K562 (cell line): Measurements from ENCODE around the gene RARRES2. TPM values are rescaled to one million over a fixed set of nuclear protein-coding genes. Genes with fewer than 3 reads are reported as not detected.

Experiments
- CBFB ChIP-seq: sonication (generic); formaldehyde crosslinking; IDR thresholded peaks from 2 replicates; pipeline ENCODE4 v1.4.0; 2020; ENCODE audit warnings: mild to moderate bottlenecking, missing genetic modification reagents
- CBX2 ChIP-seq: fragments of 200-600 bp; sonication (generic); IDR thresholded peaks from one replicate; pipeline ENCODE4 v1.6.1; 2012; ENCODE audit warnings: mild to moderate bottlenecking, low read length, inconsistent platforms; ENCODE audit not compliant: insufficient read depth, poor library complexity, severe bottlenecking
- CXXC5 ChIP-seq: fragments of 250-450 bp; sonication (Bioruptor Pico); IDR thresholded peaks from 2 replicates; pipeline ENCODE4 v1.8.0; 2022; ENCODE audit warnings: inconsistent platforms, mild to moderate bottlenecking, moderate library complexity
- DNMT1 ChIP-seq: fragments of 450-650 bp; IDR thresholded peaks from 2 replicates; pipeline ENCODE4 v1.6.1; 2016; ENCODE audit warnings: antibody characterized with exemption, mild to moderate bottlenecking
- ELF1 ChIP-seq: fragments of 200-800 bp; sonication (Bioruptor generic); IDR thresholded peaks from 2 replicates; pipeline ENCODE4 v1.6.1; 2016; ENCODE audit warnings: missing genetic modification characterization, missing compliant biosample characterization
- ELF4 ChIP-seq: fragments of 450-650 bp; formaldehyde crosslinking; IDR thresholded peaks from 2 replicates; pipeline ENCODE4 v1.4.0; 2022; ENCODE audit warnings: missing genetic modification characterization
- EP400 ChIP-seq: fragments of 450-650 bp; IDR thresholded peaks from 2 replicates; pipeline ENCODE4 v1.6.1; 2017; ENCODE audit warnings: antibody characterized with exemption, mild to moderate bottlenecking, moderate library complexity
- ERF ChIP-seq: fragments of 450-650 bp; formaldehyde crosslinking; IDR thresholded peaks from 2 replicates; pipeline ENCODE4 v1.4.0; 2020; ENCODE audit warnings: mild to moderate bottlenecking, mixed read lengths
- HDAC1 ChIP-seq, 2 experiments: fragments of 450-650 bp; IDR thresholded peaks; 2 replicates each; pipeline ENCODE4 v1.6.1; 2016 to 2017; ENCODE audit warnings: inconsistent platforms in 1 of 2, mild to moderate bottlenecking in 1 of 2, moderate library complexity in 1 of 2
- ILF3 ChIP-seq: fragments of 450-650 bp; IDR thresholded peaks from 2 replicates; pipeline ENCODE4 v1.6.1; 2018; ENCODE audit warnings: antibody characterized with exemption, mild to moderate bottlenecking, moderate library complexity, borderline replicate concordance
- MTA3 ChIP-seq: fragments of 450-650 bp; formaldehyde crosslinking; IDR thresholded peaks from 2 replicates; pipeline ENCODE4 v1.6.1; 2017; ENCODE audit warnings: mild to moderate bottlenecking, borderline replicate concordance
- MYNN ChIP-seq, 2 experiments: sonication (generic); formaldehyde crosslinking in 1 of 2; IDR thresholded peaks; 2 replicates each; pipeline versions ENCODE4 v1.5.0 to v1.6.1; 2016 to 2020; ENCODE audit warnings: antibody characterized with exemption in 1 of 2, missing genetic modification reagents in 1 of 2
- NCOA4 ChIP-seq: fragments of 450-650 bp; IDR thresholded peaks from 2 replicates; pipeline ENCODE4 v1.6.1; 2018; ENCODE audit warnings: mild to moderate bottlenecking; ENCODE audit not compliant: partially characterized antibody
- NELFE ChIP-seq: IDR thresholded peaks from 2 replicates; pipeline ENCODE4 v1.6.1; 2011; ENCODE audit warnings: mild to moderate bottlenecking; ENCODE audit not compliant: insufficient read depth, insufficient read length
- PPARD ChIP-seq: fragments of 250-450 bp; sonication (Bioruptor Pico); IDR thresholded peaks from 2 replicates; pipeline ENCODE4 v1.8.0; 2022; ENCODE audit warnings: inconsistent platforms, mild to moderate bottlenecking, moderate library complexity
- RBM14 ChIP-seq: fragments of 200-400 bp; formaldehyde crosslinking; IDR thresholded peaks from 2 replicates; pipeline ENCODE4 v1.6.1; 2018; ENCODE audit warnings: low read depth, mild to moderate bottlenecking, low read length, moderate library complexity, borderline replicate concordance; ENCODE audit not compliant: insufficient read depth
- ZFP1 ChIP-seq: fragments of 450-650 bp; formaldehyde crosslinking; IDR thresholded peaks from 2 replicates; pipeline ENCODE4 v1.4.0; 2020; ENCODE audit warnings: mild to moderate bottlenecking, mixed read lengths
- ZKSCAN1 ChIP-seq: fragments of 150-350 bp; IDR thresholded peaks from 2 replicates; pipeline ENCODE4 v1.6.1; 2016; ENCODE audit warnings: low read depth, low read length
- ZNF124 ChIP-seq: sonication (generic); formaldehyde crosslinking; IDR thresholded peaks from 2 replicates; pipeline ENCODE4 v1.8.1; 2022; ENCODE audit warnings: missing genetic modification reagents
- ZNF41 ChIP-seq: fragments of 250-450 bp; sonication (Bioruptor Pico); conservative IDR thresholded peaks from 2 replicates; pipeline ENCODE4 v1.4.0; 2020; ENCODE audit warnings: mild to moderate bottlenecking
- ZNF583 ChIP-seq: fragments of 250-450 bp; sonication (Bioruptor Pico); IDR thresholded peaks from 2 replicates; pipeline ENCODE4 v1.4.0; 2020
- ZNF586 ChIP-seq: fragments of 450-650 bp; formaldehyde crosslinking; conservative IDR thresholded peaks from 2 replicates; pipeline ENCODE4 v1.4.0; 2020; ENCODE audit warnings: mild to moderate bottlenecking, moderate library complexity
- ZNF668 ChIP-seq: fragments of 250-450 bp; sonication (Bioruptor Pico); IDR thresholded peaks from 2 replicates; pipeline ENCODE4 v1.8.0; 2022; ENCODE audit warnings: mild to moderate bottlenecking, inconsistent platforms
- polyA plus RNA-seq, 8 experiments: library from polyadenylated mRNA; depleted of rRNA in 4 of 8; stranded (reverse) in 5 of 8; unstranded in 3 of 8; fragments of >200 nt; fragmentation: Nextera tagmentation in 2 of 8; fragmentation: Illumina TruSeq in 1 of 8; extraction: Ambion mirVana in 2 of 8; extraction: Trizol in 1 of 8; gene quantifications; 2 replicates each; pipeline versions ENCODE4 v1.2.1 to v1.2.3, GENCODE V29; 2011 to 2014; ENCODE audit warnings: inconsistent platforms in 1 of 8, missing spikeins in 1 of 8
- total RNA-seq, 7 experiments: library from RNA; depleted of rRNA in 6 of 7; stranded (reverse); fragments of >200 nt in 6 of 7; fragmentation: Illumina TruSeq in 2 of 7; extraction: Trizol in 2 of 7; gene quantifications; 2 replicates each; pipeline versions ENCODE4 v1.2.1 to v1.2.3, GENCODE V29; 2011 to 2021; ENCODE audit warnings: low replicate concordance in 1 of 7
- TF ChIP-seq, protein P1 (sequence below): sonication (generic); formaldehyde crosslinking; IDR thresholded peaks from 2 replicates; pipeline ENCODE4 v1.8.0; 2022; ENCODE audit warnings: mild to moderate bottlenecking, missing genetic modification reagents
- TF ChIP-seq, protein P2 (sequence below): IDR thresholded peaks from 2 replicates; pipeline ENCODE4 v1.6.1; 2011; ENCODE audit not compliant: insufficient read length; ENCODE audit errors: extremely low read depth
- TF ChIP-seq, protein P3 (sequence below): sonication (generic); formaldehyde crosslinking; IDR thresholded peaks from 2 replicates; pipeline ENCODE4 v1.5.0; 2020; ENCODE audit warnings: missing genetic modification reagents
- TF ChIP-seq, protein P4 (sequence below): fragments of 250-450 bp; sonication (Bioruptor Pico); IDR thresholded peaks from 2 replicates; pipeline ENCODE4 v1.5.1; 2021; ENCODE audit warnings: mild to moderate bottlenecking

Gene RARRES2
- total and polyA plus RNA-seq, 9 of the 15 experiments (the other 6 are each of a cell fraction or from before 2014, with no cell fraction given) = 0.11 to 1.7 (median 0.23) TPM; not detected in 6

DNA sequence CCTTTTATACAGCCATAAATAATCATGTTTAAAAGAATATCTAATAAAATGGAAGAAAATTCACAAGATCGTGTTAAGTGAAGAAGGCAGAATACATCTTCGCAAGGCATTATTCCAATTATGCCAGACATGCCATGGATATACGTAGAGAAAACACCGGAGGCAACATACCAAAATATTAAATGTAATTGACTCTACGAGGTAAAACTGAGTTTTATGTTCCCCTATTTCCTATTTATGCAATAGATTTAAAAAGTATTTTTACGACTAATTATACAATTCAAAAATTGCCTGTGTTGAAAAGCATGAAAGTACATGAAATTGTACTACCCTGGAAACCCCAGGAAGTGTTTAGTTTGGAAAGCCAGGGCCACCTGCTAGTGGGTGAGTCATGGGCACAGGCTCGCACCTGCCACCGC lies 26.3 kb upstream of the RARRES2 start (continued):
- no peak for TF ChIP-seq ILF3
- TF ChIP-seq NCOA4 = no peak
- no peak for TF ChIP-seq EP400
- TF ChIP-seq ZNF124 (CRISPR knock-in tag) = no peak
- no peak for TF ChIP-seq MYNN (IDR thresholded peaks at IDR 0.05)
- TF ChIP-seq MYNN (CRISPR knock-in tag; IDR thresholded peaks at IDR 0.05) = no peak
- no peak for TF ChIP-seq ELF4
- TF ChIP-seq, protein P1, sequence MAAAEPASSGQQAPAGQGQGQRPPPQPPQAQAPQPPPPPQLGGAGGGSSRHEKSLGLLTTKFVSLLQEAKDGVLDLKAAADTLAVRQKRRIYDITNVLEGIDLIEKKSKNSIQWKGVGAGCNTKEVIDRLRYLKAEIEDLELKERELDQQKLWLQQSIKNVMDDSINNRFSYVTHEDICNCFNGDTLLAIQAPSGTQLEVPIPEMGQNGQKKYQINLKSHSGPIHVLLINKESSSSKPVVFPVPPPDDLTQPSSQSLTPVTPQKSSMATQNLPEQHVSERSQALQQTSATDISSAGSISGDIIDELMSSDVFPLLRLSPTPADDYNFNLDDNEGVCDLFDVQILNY (CRISPR knock-in tag) = no peak
- no peak for TF ChIP-seq CXXC5 (CRISPR knock-in tag)
- no peak for TF ChIP-seq HDAC1 (IDR thresholded peaks at IDR 0.05)
- TF ChIP-seq ZNF41 (CRISPR knock-in tag) = peak; percentile 48; the same call in 1 of the 2 replicates
- no peak for TF ChIP-seq DNMT1
- TF ChIP-seq CBFB = no peak
- no peak for TF ChIP-seq MTA3
- 0 out of 2 replicates have a peak, but pooled peaks have one; percentile 84 for TF ChIP-seq ZNF583 (CRISPR knock-in tag)
- no peak for TF ChIP-seq PPARD (CRISPR knock-in tag)
- no peak for TF ChIP-seq RBM14
- TF ChIP-seq ELF1 = no peak; the same call in 1 of the 2 replicates
- TF ChIP-seq ZNF668 (CRISPR knock-in tag) = 0 out of 2 replicates have a peak, but pooled peaks have one; percentile 25
- TF ChIP-seq, protein P2, sequence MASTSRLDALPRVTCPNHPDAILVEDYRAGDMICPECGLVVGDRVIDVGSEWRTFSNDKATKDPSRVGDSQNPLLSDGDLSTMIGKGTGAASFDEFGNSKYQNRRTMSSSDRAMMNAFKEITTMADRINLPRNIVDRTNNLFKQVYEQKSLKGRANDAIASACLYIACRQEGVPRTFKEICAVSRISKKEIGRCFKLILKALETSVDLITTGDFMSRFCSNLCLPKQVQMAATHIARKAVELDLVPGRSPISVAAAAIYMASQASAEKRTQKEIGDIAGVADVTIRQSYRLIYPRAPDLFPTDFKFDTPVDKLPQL = no peak
- no peak; the same call in 1 of the 2 replicates for TF ChIP-seq ERF (CRISPR knock-in tag)
- TF ChIP-seq, protein P3, sequence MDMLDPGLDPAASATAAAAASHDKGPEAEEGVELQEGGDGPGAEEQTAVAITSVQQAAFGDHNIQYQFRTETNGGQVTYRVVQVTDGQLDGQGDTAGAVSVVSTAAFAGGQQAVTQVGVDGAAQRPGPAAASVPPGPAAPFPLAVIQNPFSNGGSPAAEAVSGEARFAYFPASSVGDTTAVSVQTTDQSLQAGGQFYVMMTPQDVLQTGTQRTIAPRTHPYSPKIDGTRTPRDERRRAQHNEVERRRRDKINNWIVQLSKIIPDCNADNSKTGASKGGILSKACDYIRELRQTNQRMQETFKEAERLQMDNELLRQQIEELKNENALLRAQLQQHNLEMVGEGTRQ = no peak
- TF ChIP-seq CBX2 = no peak
- TF ChIP-seq, protein P4, sequence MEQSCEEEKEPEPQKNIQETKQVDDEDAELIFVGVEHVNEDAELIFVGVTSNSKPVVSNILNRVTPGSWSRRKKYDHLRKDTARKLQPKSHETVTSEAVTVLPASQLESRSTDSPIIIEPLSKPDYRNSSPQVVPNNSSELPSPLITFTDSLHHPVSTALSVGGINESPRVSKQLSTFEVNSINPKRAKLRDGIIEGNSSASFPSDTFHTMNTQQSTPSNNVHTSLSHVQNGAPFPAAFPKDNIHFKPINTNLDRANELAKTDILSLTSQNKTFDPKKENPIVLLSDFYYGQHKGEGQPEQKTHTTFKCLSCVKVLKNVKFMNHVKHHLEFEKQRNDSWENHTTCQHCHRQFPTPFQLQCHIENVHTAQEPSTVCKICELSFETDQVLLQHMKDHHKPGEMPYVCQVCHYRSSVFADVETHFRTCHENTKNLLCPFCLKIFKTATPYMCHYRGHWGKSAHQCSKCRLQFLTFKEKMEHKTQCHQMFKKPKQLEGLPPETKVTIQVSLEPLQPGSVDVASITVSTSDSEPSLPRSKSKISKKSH (CRISPR knock-in tag) = no peak
- TF ChIP-seq ZNF586 (CRISPR knock-in tag) = no peak
- TF ChIP-seq NELFE = no peak
- no peak for TF ChIP-seq ZKSCAN1
- TF ChIP-seq ZFP1 (CRISPR knock-in tag) = 0 out of 2 replicates have a peak, but pooled peaks have one; percentile 42
